H1 (cell line): ENCODE results near the gene TBX18. TPM values are rescaled to one million over a fixed set of nuclear protein-coding genes. Genes with fewer than 3 reads are reported as not detected.

Source experiments
- CREB1 ChIP-seq: IDR thresholded peaks from 2 replicates; pipeline ENCODE4 v1.6.1; 2012; ENCODE audit warnings: inconsistent platforms
- CTBP2 ChIP-seq: IDR thresholded peaks from 2 replicates; pipeline ENCODE4 v1.7.0; 2011; ENCODE audit warnings: borderline replicate concordance, mild to moderate bottlenecking, moderate library complexity, mixed read lengths, low read length; ENCODE audit not compliant: insufficient read depth, insufficient read length
- YY1 ChIP-seq: IDR thresholded peaks from 2 replicates; pipeline ENCODE4 v1.6.1; 2011; ENCODE audit warnings: low read depth, mild to moderate bottlenecking, low read length
- polyA plus RNA-seq, 7 experiments: library from polyadenylated mRNA; depleted of rRNA in 3 of 7; stranded (reverse) in 5 of 7; unstranded in 2 of 7; fragments of >200 nt in 5 of 7; fragments of 200-250 nt in 2 of 7; gene quantifications; 1 replicate in 5 of 7; 2 replicates in 1 of 7; 4 replicates in 1 of 7; pipeline versions ENCODE4 v1.2.1 to v1.2.3, GENCODE V29; 2011 to 2013; ENCODE audit warnings: missing spikeins in 2 of 7, mixed read lengths in 2 of 7
- total RNA-seq: library from RNA; stranded (reverse); fragmentation: NEBNext Ultra II Directional; extraction: Animal tissue kit (Norgen Biotek cat#: 25700); gene quantifications from 2 replicates; pipeline ENCODE4 v1.2.1, GENCODE V29; 2021

Gene TBX18
- total and polyA plus RNA-seq, 2 of the 8 experiments (the other 6 are each of a cell fraction or from before 2014, with no cell fraction given), result 0.02 TPM; not detected in 1

- no peak for TF ChIP-seq CTBP2
- no peak for TF ChIP-seq YY1
- TF ChIP-seq CREB1, result no peak
- TF ChIP-seq, all 59 proteins: peak for 0
Observed at GRCh38 chr6:84651583-84651982, 112.8 kb downstream of the TBX18 start (continued).
